ENCODE measurements around the gene KLHDC4. TPM values are rescaled to one million over a fixed set of nuclear protein-coding genes. Genes with fewer than 3 reads are reported as not detected.

KLHDC4 gene
- total RNA-seq, 6 donors from 2014 or later: 30.7 to 248 (median 37.5) TPM

- Histone ChIP-seq H3K9me3 (no peaks in the 10 kb centered on the region), H3K4me1 (peaks cover 9 to 16% (median 13%) of the 10 kb centered on the region in 4 donors), H3K36me3 (no peaks in the 10 kb centered on the region), H3K4me3 (no peak overlapping the region), H3K27ac (no peak overlapping the region), H3K27me3 (no peaks in the 10 kb centered on the region)
- ATAC-seq (ENCODE audit: low FRiP score in 2 of 2) (no peak), DNase-seq (no peak)
- TF ChIP-seq POLR2AphosphoS5 (IDR thresholded peaks at IDR 0.05): no peak
- TF ChIP-seq POLR2A (IDR thresholded peaks at IDR 0.05): no peak
- no peak for TF ChIP-seq CTCF (IDR thresholded peaks at IDR 0.05)
- TF ChIP-seq EP300 (IDR thresholded peaks at IDR 0.05): no peak
- WGBS, 2 donors: 66 to 69% methylated on average over 7 to 8 of the region's 8 CpGs
Observed at GRCh38 chr16:87802670-87803069, 36.9 kb upstream of the KLHDC4 start.

- Histone ChIP-seq H3K27ac (no peak overlapping the region), H3K9me3 (no peaks in the 10 kb centered on the region), H3K4me1 (peaks cover 4 to 9% (median 7%) of the 10 kb centered on the region in 4 donors), H3K4me3 (no peak overlapping the region), H3K27me3 (no peaks in the 10 kb centered on the region), H3K36me3 (no peaks in the 10 kb centered on the region)
- WGBS, 2 donors: 72 to 74% methylated on average over 11 to 12 of the region's 16 CpGs
- TF ChIP-seq CTCF (IDR thresholded peaks at IDR 0.05): no peak
- TF ChIP-seq POLR2AphosphoS5 (IDR thresholded peaks at IDR 0.05): no peak
- no peak for TF ChIP-seq POLR2A (IDR thresholded peaks at IDR 0.05)
- TF ChIP-seq EP300 (IDR thresholded peaks at IDR 0.05): no peak
- no peak for DNase-seq
- no peak for ATAC-seq (ENCODE audit: low FRiP score in 2 of 2)
Observed at GRCh38 chr16:87801679-87802259, 36.0 kb upstream of the KLHDC4 start.

GRCh38 chr16:87800497-87800896 is 34.7 kb upstream of the KLHDC4 start:
- no peak for DNase-seq
- H3K4me1 ChIP-seq: no peaks in the 10 kb centered on the region
- WGBS, 2 donors: 82 to 93% methylated on average over 6 of the region's 6 CpGs
- H3K27ac ChIP-seq: no peak overlapping the region
- H3K4me3 ChIP-seq: no peak overlapping the region
- H3K27me3 ChIP-seq: no peaks in the 10 kb centered on the region
- no peaks in the 10 kb centered on the region for H3K9me3 ChIP-seq
- TF ChIP-seq POLR2A (IDR thresholded peaks at IDR 0.05): no peak
- no peak for ATAC-seq (ENCODE audit: low FRiP score in 2 of 2)
- H3K36me3 ChIP-seq: no peaks in the 10 kb centered on the region

- TF ChIP-seq POLR2AphosphoS5 (IDR thresholded peaks at IDR 0.05): no peak
- TF ChIP-seq CTCF (IDR thresholded peaks at IDR 0.05): no peak
- no peak for TF ChIP-seq POLR2A (IDR thresholded peaks at IDR 0.05)
- TF ChIP-seq EP300 (IDR thresholded peaks at IDR 0.05): no peak
- no peaks in the 10 kb centered on the region for H3K9me3 ChIP-seq
- no peaks in the 10 kb centered on the region for H3K27me3 ChIP-seq
- no peaks in the 10 kb centered on the region for H3K36me3 ChIP-seq
- no peak overlapping the region for H3K4me3 ChIP-seq
- ATAC-seq (ENCODE audit: low FRiP score in 2 of 2) (no peak), DNase-seq (no peak)
- H3K27ac ChIP-seq: no peak overlapping the region
- no peaks in the 10 kb centered on the region for H3K4me1 ChIP-seq
- WGBS, 2 donors: 80 to 81% methylated on average over 12 of the region's 12 CpGs
Observed at GRCh38 chr16:87795336-87795735, 29.6 kb upstream of the KLHDC4 start.

GRCh38 chr16:87794485-87795078 is 28.8 kb upstream of the KLHDC4 start:
- no peak for DNase-seq
- H3K4me1 ChIP-seq: no peaks in the 10 kb centered on the region
- no peaks in the 10 kb centered on the region for H3K9me3 ChIP-seq
- H3K27me3 ChIP-seq: no peaks in the 10 kb centered on the region
- no peak overlapping the region for H3K27ac ChIP-seq
- ATAC-seq (ENCODE audit: low FRiP score in 2 of 2): no peak
- 84 to 91% methylated on average over 14 of the region's 14 CpGs for WGBS, 2 donors
- no peak overlapping the region for H3K4me3 ChIP-seq
- TF ChIP-seq POLR2A (IDR thresholded peaks at IDR 0.05) (no peak), POLR2AphosphoS5 (IDR thresholded peaks at IDR 0.05) (no peak), EP300 (IDR thresholded peaks at IDR 0.05) (no peak), CTCF (IDR thresholded peaks at IDR 0.05) (no peak)
- H3K36me3 ChIP-seq: no peaks in the 10 kb centered on the region

Data from upper lobe of left lung (tissue), 6 donors.